DMS 273 (cell line): Measurements from ENCODE around the gene MYO15A.
A peak's percentile ranks its signal among the peaks of the same experiment; 100 is the strongest.

Experiments used
- DNase-seq: peaks from one replicate; lab custom pipeline; 2025; ENCODE audit not compliant: unreplicated experiment; lab: John Stamatoyannopoulos, UW

MYO15A gene

DNA sequence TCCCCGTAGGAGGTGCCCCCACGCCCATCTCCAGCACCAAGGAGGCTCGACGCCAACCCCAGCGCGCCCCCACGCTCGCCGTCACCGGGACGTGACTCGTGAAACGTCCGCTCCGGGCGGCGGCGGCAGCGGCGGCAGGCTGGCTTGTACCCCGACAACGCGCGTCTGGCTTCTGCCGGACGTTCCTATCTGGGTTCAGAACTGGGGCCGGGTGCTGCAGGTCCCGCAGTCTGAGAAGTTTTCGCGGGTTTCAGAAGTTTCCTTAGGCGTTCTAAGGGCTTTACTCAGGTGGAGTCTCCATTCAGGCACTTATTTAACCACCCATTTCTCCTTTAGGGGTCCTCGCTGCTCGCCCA lies 74.4 kb downstream of the MYO15A start:
- peak; percentile 90 for DNase-seq

DNA sequence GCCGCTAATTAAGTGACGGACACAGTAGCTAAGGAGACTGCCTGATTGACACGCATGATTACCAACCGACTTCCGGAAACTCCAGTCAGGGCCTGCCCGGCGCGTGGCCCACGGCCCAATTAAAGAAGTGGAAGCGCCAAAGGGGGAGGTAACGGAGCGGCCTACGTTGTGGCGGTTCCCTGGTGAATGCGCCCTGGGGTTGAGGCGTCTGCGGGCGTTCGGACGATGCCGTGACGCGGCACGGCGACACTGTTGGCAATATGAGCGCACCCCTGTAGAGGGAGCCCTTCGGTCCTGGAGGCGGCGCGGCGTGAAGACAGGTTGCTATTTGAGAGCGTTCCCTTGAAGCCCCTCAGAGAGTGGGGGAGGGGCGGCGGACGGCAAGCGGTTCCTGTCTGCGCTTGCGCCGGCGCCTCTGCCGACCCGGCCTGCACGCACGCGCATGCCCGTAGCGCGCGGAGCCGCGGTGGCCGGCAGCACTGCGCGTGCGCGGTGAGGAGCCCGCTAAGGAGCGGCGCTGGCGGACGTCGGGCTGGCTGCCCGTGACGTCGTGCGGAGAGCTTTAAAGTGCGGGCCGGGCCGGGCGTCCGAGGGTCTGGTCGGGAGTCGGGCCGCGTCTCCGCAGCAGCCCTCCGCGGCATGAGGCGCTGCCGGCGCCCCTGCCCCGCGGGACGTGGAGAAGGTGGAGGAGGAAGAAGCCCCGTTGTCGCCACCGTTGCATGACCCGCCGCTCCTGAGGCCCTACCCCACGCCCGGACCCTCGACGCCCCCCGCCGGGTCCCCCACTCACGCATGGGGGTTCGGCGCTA lies 75.0 kb downstream of the MYO15A start, which contains the start of gene ALKBH5:
TSS of gene ALKBH5 (plus strand) at position 495 of the 809 bp plus-strand sequence. CDS start 416 bp downstream, outside the sequence.
- DNase-seq = peak; percentile 98

DNA sequence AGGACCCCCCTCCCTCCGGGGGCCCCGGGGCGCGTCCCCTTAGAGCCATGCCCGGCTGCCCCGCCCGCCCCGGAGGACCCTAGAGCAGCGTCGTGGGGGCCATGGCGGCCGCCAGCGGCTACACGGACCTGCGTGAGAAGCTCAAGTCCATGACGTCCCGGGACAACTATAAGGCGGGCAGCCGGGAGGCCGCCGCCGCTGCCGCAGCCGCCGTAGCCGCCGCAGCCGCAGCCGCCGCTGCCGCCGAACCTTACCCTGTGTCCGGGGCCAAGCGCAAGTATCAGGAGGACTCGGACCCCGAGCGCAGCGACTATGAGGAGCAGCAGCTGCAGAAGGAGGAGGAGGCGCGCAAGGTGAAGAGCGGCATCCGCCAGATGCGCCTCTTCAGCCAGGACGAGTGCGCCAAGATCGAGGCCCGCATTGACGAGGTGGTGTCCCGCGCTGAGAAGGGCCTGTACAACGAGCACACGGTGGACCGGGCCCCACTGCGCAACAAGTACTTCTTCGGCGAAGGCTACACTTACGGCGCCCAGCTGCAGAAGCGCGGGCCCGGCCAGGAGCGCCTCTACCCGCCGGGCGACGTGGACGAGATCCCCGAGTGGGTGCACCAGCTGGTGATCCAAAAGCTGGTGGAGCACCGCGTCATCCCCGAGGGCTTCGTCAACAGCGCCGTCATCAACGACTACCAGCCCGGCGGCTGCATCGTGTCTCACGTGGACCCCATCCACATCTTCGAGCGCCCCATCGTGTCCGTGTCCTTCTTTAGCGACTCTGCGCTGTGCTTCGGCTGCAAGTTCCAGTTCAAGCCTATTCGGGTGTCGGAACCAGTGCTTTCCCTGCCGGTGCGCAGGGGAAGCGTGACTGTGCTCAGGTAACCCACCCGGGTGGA lies 75.8 kb downstream of the MYO15A start:
- peak; percentile 68 for DNase-seq

DNA sequence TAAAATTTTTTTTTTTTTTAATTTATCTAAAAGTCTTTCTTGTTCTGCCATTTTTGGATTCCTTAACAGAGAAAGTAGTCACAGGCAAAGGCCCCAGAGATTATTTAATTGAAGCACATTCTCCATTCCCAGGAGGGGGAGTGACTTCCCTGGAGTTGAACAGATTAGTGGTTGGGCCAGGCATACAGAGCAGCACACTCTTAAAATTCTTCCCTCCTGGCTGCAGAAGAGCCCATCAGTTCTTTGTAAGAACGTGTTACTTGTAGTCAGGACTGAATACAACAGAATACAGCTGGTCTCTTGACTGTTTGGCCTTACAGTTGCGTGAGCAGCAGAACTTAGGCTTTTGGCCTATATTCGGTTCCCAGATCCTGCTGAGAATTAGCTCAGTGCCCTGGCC lies 76.8 kb downstream of the MYO15A start:
- peak; percentile 39 for DNase-seq

DNA sequence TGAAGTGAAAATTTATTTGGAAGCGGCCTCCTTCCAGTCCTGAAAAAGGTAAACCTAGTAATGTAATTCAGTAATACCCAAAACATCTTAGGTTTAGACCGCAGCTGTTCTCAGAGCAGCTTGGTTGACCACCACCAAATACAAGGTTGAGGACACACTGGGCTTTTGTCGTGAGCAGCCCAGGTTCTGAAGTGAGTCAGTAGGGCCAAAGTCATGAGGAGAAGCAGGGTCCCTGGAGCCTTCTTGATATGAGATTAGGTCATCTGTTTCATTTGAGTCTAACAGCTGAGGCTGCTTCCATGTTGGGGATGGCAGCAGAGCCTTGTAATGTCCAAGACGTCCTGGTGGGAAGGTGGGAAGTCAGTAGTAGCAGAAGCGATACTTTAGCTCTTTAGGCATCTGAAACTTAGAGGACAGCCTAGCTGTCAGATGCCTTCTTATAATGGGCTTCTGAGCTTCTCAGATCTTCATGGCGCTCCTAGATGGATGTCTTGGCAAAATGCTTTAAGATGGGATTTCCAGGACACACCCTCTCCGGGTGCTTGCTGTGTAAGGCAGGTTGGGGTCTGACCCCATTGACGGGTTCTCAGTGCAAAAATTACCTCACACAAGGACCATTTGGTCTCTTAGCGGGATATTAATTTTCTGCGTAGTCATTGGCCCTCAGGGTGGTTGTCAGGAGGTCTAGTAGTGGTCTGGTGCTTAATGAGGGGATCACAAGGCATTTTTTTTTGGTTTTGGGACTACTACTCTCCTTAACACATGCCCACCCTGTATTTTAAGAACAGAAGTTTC lies 77.5 kb downstream of the MYO15A start:
- peak; percentile 46 for DNase-seq

DNA sequence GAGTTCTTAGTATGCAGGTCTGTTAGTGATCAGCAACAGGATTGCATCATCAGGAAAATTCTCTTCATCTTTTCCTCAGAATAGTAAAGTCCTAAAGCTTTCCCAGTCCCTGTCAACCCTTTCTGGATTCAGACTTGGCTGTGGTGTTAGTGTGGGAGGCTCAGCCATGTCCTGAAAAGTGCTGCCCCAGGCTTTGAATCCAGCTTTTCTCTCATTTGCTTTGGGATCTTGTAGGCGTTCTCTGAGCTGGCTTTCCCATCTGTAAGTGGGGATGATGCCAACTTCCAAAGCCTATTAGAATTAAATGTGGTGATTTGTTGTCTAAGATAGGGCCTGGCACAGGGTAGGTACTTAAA lies 78.0 kb downstream of the MYO15A start:
- peak; percentile 54 for DNase-seq

DNA sequence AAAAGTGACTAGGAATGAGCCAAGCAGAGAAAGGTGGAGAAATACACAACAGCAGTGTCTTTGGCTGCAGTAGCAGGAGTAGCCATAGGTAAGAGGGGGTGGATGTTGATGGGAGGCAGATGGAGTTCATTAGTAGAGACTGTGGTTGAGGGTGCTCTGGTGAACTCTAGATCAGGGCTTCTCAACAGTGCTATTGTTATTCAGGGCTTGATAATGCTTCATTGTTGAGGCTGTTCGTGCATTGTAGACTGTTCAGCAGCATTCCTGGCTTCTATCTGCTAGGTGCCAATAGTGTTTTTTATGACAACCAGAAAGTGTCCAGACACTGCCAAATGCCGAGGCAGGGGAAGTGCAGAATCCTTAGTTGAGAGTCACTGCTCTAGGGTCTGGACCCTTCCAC lies 78.7 kb downstream of the MYO15A start:
- DNase-seq = peak; percentile 38

DNA sequence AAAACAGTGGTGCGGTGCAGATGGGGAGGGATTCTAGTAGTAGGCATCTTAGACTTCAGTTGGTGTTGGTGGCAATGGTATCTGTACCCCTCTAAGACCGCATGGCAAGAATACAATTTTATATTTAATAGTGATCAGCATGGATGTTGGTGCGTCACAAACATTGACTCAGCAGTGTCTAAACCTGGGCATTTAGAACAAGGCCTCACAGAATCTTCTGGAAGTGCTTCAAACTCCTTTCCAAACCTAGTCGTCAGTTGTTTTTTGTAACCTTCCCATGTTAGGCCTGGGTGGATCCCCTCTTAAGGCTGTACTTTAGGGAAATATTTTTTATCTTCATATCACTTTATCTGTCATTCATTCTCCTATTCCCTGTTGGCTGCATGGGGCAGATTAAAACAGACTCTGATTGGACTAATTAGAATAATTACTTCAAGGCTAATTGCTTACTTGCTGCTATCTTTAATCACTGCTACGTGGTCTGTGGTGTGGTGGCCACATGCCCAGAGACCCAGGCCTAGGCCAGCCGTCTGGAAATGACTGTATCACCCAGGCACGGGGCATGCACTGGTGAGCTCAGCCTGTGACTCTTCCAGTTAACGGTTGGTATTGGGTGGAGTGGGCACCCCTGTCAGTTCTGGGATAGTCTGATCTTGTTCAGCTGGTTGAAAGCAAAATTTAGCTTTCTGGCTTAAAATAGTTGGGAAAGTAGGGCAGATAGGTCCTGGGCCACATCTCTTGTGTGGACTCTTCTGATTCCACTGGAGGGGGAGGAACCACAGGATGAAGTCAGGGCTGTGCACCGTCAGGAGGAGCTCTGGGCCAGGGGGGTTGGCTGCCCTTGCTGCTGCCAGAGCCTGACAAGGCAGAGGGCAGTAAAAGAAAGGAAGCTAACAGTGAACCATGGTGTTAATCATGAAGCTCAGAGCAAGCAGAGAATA lies 79.5 kb downstream of the MYO15A start:
- peak; percentile 16 for DNase-seq

DNA sequence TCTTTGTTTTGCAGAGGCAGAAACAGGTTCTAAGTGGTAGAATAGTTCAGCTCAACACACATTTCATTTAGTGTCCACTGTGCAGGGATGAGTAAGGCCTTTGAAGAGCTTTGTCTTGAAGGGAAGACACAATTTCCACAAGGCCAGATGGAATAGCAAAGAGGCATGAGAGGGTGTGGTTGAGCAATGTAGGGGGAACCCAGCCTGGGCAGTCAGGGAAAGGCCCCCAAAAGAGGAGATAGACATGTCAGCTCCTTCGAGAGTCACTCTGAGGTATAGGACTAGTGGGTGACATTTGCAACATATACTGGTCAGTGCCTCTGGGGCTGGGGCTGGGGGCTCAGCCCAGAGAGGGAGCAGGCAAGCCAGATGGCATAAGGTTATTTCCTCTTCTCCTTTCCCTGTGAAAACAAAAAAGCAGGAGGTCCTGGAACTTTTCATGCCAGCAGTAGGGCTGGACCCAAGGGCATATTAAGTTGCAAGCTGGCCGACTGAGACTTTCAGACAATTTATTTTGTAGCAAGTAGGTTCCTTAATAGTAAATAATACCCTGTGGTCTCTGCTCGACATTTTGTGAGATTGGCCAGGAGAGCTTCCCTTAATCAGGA lies 82.2 kb downstream of the MYO15A start:
- peak; percentile 59 for DNase-seq

DNA sequence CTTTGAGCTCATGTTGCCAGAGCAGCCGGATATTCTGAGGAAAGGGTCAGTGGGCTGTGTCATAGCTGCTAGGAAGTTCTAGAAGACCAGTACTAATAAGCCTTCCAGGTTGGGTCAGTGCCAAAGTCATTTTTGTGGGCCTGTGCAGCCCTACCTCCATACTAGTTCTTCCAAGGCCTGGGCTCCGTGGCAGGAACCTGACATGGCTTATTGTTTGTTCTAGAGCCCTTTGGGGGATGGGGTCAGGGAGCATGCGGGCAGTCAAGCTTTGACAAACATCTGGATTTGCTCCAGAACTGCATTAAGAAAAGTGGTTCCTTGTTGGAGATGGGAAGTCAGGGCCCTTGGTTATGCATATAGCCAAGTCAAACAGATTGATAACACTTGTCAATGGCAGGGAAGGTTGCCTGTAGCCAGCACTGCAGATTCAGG lies 82.7 kb downstream of the MYO15A start:
- DNase-seq = peak; percentile 51

DNA sequence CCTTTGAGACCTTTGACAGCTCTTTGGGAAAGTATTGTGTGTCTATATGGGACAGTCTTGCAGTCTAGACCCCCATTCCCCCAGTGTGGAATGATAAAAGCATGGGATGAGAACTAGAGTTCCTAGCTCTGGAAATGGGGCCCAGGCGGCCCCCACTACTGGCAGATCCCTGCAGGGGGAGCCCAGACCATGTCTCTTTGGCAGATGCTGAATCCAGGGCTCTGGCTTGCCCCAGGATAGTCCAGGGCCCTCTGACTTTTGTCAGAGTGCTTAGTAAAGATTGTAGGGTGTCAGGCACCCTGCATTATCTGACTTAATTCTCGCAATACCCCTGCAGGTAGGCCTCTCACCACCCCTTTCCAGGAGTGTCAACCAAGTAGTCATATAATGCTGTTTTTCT lies 83.4 kb downstream of the MYO15A start:
- DNase-seq = peak; percentile 22

DNA sequence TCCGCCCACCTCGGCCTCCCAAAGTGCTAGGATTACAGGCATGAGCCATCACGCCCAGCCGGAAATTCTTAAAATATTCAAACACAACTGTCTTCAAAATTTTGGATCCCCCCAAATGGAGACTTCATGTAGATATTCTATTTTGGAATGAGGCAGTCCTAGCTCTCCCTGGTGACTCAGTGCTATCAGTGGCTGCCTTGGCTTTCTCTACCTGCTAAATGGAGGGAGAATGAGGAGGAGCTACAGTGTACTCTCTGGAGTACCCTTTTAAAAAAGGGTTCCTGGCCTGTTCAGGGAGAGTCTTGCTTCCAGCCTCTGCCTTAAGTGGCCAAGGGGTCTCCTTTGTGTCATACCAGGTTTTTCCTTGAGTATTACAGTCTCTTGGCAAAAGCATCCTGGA lies 85.8 kb downstream of the MYO15A start:
- no peak for DNase-seq

DNA sequence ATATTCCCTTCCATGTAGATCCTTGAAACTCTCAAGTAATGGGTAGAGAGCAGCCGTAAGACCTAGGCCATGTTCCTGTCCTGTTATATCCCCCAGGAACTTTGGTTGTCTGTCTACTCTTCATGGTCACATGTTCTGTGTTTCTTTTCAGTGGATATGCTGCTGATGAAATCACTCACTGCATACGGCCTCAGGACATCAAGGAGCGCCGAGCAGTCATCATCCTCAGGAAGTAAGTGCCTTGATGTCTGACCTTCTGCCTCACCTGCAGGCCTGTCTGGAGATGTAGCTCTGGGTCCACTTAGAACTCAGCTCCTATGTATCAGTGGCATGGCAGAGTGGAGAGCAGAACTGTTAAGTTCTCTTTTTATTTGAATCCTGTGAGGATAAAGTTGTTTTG lies 86.2 kb downstream of the MYO15A start:
- no peak for DNase-seq

DNA sequence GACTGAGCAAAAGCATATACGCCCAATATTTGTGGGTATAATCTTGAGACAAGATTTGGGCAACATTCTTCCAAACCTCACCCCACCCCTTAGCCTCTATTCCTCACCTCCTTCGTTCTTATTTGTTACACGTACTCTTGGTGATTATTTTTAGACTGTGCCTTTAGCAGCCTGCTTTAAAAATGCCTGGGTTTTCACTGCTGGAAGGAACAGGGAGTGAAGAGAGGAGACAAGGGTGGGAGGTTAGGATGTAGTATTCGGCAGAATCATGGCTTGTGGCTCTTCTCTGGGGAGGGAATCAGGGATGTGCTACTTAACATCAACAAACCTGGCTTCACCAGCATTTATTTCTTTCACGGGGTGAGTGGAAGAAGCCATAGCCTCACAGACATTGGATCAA lies 86.7 kb downstream of the MYO15A start:
- DNase-seq = no peak

DNA sequence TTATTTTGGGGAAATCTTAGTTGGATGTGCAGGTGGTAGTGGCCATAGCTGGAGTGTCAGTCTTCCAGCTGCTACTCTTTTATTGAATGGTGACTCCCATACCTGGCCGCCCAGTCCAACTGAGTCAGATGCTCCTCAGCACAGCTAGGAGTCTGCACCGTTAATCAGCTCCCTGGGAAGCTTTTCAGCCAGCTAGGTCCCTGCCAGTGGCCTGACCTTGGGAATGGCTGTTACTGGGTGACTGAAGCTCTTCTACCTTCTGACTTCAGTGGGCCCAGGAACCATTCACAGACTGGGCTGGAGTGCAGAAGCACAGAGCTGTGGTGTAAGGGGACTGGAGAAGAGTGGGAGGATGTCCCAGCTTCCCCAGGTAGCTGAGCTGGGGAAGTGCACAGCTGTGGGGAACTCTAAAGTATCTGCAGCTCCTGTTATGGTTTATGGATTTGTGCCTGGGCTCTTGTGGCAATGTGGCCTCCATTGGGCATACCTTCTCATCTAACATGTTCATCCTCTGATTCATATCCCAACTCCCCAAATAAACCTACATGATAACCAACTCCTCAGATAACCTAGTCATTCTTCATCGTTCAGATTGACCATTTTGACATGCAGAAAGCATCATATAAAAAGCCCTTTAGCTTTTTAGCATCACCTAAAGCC lies 89.1 kb downstream of the MYO15A start:
- no peak for DNase-seq

DNA sequence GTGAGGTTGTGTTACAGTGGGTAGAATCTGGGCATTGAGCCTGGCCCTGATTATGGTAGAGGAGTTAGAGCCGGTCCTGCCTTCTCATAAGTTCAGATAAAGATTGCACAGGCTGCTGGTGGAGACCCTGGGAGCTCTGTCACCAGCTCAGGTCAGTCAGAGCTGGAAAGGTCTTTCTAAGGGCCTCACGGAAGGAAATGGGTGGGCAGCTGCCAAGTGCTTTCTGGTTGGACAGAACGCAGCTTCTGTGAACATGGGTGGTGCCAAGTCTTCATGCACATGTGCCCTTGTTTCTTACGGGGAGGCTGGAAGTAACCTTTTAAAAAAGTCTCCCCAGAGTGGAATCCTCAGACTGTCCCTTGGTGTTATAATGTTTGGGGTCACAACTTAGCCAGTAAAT lies 90.0 kb downstream of the MYO15A start:
- no peak for DNase-seq

DNA sequence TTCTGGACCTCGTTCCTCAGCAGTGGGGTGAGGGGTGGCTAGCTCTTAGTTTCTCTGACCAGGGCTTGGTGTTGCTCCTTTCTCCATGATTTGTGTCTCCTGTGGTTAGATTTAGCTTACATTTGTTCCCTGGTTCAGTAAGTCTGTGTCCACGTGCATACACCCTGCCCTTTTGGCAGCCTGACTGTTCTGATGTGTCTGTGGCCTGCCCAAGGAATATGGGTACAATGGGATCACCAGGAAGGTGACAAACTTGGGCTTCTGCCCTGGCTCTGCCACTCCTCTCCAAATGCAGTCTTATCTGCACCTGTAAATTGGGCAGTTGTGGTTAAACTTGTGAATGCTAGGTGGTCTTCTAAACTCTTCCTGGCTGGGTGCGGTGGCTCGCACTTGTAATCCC lies 92.6 kb downstream of the MYO15A start:
- no peak for DNase-seq

DNA sequence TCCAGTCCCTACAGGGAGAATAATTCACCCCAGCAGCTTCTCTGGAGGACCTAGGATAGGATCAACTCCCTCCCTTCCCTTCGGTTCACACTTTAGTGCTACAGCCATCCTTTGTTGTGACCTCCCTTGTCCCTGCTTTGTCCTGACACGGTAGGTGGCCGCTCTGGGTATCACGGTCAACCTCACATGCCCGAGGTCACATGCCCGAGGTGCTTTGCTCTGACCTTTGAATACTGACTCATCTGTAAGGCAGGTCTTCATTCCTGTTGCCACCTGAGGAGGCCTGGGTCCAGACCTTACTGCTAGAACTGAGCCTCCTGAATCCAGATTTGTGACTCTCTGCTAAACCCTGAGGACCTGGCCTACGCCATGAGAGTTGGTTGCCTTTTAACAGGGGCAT lies 94.8 kb downstream of the MYO15A start:
- no peak for DNase-seq

DNA sequence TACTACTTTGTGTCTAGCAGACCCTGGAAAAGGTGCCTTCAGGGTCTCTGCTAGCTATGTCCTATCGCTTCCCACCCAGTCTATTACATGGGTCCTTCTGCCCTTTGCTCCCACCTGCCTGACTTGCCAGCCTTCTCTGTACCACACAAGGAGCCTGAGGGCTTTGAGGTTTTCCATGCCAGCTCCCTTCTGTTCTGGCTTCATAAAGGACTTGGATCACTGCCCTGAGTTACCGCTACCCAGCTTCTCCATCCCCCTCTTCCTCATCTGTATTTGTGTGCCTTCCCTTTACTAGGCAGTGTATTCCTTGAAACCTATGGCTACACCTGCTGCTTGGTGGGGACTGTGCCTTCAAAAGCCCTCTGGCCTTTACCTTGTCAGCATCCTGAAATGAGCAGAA lies 97.3 kb downstream of the MYO15A start:
- DNase-seq = no peak
